Ovary (tissue), 3 donors: ENCODE results near the gene YIPF1.

Experiments
- POLR2A ChIP-seq: fragments of 450-650 bp; IDR thresholded peaks from one replicate; pipeline ENCODE4 v1.6.1; 2017; ENCODE audit warnings: antibody characterized with exemption, mild to moderate bottlenecking, moderate library complexity
- TF ChIP-seq, protein P1 (sequence below), 3 donors: fragments of 450-650 bp in 2 of 3; fragments of 200-600 bp in 1 of 3; IDR thresholded peaks; one replicate each; pipeline versions ENCODE4 v1.5.1 to v1.8.0; 2016 to 2022; ENCODE audit warnings: antibody characterized with exemption in 3 of 3, mild to moderate bottlenecking in 1 of 3
- donor health status: DM: no; HTN: no; CAD: no.

DNA sequence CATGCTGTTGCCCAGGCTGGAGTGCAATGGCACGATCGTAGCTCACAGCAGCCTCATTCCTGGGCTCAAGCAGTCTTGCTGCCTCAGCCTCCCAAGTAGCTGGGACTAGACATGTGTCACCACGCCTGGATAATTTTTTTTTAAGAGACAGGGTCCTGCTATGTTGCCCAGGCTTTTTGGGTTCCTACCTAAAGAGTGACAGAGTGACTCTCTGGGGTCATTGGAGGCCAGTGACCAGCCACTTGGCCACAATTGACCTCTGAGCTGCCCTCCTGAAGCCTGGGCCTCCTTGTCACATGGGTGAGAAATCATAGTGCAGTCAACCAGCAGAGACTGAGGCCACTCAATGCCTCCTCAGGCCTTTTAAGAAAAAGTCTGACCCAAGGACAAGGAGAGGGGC is 10.1 kb upstream of the YIPF1 start:
- TF ChIP-seq, protein P1, sequence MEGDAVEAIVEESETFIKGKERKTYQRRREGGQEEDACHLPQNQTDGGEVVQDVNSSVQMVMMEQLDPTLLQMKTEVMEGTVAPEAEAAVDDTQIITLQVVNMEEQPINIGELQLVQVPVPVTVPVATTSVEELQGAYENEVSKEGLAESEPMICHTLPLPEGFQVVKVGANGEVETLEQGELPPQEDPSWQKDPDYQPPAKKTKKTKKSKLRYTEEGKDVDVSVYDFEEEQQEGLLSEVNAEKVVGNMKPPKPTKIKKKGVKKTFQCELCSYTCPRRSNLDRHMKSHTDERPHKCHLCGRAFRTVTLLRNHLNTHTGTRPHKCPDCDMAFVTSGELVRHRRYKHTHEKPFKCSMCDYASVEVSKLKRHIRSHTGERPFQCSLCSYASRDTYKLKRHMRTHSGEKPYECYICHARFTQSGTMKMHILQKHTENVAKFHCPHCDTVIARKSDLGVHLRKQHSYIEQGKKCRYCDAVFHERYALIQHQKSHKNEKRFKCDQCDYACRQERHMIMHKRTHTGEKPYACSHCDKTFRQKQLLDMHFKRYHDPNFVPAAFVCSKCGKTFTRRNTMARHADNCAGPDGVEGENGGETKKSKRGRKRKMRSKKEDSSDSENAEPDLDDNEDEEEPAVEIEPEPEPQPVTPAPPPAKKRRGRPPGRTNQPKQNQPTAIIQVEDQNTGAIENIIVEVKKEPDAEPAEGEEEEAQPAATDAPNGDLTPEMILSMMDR (IDR thresholded peaks at IDR 0.05): no peak
- TF ChIP-seq POLR2A: no peak
